SH-SY5Y (cell line): ENCODE data around the gene IL19.

Experiments
- GATA2 ChIP-seq: IDR thresholded peaks from 2 replicates; pipeline ENCODE4 v1.6.1; 2011; ENCODE audit warnings: mild to moderate bottlenecking, low read depth, low read length
- GATA3 ChIP-seq: IDR thresholded peaks from 2 replicates; pipeline ENCODE4 v1.6.1; 2011; ENCODE audit warnings: low read depth, mild to moderate bottlenecking, low read length, moderate library complexity

DNA sequence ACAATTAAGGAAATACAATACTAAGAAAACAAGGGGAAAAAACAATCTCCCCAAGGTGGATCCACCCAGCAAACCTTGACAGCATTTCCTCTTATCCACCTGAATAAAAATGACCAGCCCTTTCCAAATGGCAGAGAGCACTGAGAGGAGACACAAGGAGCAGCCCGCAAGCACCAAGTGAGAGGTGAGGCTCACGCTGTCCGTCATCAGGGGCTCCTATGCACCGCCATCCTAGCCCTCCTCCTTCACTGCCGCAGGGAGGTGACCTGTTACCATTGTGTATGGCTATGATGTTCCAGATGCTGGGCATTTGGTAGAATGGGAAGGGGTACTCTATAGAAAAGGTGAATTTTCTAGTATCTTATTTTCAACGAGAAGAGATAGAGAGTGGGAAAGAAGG, 63.6 kb downstream of the IL19 start:
- TF ChIP-seq GATA2, result no peak
- TF ChIP-seq GATA3, result no peak
